Brain pericyte (primary cell): ENCODE data around the gene MRAP.
A peak's percentile ranks its signal among the peaks of the same experiment; 100 is the strongest.
"Not testable (repeated sequence)": the region's sequence is repeated elsewhere in the genome, so short reads cannot be mapped to it uniquely, and the experiment has no call there.

ENCODE experiments used
- DNase-seq: peaks from one replicate; pipeline ENCODE4 v3.0.0-alpha.2; 2012; ENCODE audit warnings: low read depth, low spot score

Gene MRAP

GRCh38 chr21:32298658-32299081, at the start of gene MRAP:
MRAP (plus strand) TSS chr21:32298855; CDS start chr21:32298972, 117 bp downstream.
- no peak for DNase-seq

GRCh38 chr21:32249511-32250280, 49.0 kb upstream of the MRAP start:
- no peak for DNase-seq

- DNase-seq, result no peak
Measured at GRCh38 chr21:32252136-32252535, 46.5 kb upstream of the MRAP start.

DNA sequence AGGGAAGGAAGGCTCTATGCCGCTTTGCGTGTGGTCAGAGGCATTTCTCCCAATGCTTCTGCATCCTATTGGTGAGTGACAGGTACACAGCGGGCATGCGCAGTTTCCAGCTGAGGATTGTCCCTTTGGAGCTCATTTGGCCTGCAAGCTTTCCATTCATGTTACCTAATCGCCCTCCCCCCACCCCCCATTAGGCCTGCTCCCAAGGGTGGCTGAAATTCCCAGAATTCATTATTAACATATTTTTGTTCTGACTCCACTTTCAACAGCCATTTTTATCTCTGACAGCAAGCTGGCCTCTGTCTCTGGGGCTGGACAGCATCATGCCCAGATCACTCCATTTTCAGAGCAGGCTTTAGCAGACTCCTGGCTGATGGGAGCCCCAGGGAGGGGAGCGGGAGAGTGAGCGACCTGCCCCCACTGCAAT, 45.4 kb upstream of the MRAP start:
- DNase-seq, result no peak

DNA sequence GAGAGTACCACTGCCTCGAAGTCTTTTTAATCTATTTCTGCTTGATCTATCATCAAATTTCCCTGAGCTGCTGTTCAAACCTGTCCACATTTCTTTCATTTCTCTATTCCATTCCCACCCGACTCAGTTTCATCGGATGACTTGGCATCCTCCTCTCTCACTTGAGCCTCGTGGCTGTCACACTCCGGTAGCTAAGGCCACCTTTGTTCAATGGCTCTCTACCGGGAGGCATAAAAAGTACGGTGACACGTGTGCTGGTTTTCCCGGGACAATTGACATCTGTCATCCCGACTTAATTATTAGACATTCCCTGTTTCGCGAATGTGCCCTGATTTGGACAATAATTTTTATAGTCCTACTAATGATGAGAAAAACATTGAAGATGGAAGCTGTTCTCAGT, 42.4 kb upstream of the MRAP start:
- no peak for DNase-seq

DNA sequence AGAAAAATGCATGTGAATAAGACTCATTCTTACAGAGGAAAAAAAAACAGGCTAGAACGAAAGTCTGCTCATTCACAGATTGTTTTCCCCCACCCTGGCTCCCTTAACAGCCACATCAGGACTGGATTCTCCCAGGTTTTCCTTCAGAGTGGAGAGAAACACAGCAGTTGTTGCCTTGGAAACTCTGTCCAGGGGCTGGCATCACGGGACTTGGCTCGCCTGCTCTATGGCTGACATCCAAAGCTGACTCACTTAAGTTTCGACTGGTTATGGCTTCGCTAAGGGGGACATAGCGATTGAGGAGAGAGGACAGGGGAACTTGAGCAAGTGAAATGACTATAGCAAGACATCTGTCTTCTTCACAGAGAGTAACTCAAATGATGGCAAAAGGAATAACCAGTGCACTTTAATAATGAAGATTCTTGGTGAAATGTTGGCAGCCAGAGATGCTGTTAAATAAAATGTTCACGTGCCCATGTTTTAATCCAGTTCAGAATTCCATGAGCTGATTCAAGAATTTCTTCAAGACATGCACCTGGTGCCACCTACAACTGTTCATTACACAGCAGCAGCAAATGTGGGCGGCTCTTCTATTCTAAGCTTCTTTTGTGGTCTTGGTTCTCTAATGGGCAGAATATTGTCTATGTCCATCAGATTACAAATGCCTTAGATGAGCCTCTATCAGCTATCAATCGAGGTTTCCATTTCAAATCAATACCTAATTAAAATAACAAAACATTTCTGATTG, 41.6 kb upstream of the MRAP start:
- DNase-seq, result peak; percentile 77

- DNase-seq, result peak; percentile 44
Measured at GRCh38 chr21:32257962-32258785, 40.5 kb upstream of the MRAP start.

GRCh38 chr21:32258786-32259048, 39.9 kb upstream of the MRAP start:
- not testable (repeated sequence) for DNase-seq

GRCh38 chr21:32260130-32260529, 38.5 kb upstream of the MRAP start:
- DNase-seq, result no peak

GRCh38 chr21:32261929-32262328, 36.7 kb upstream of the MRAP start:
- DNase-seq, result no peak

- not testable (repeated sequence) for DNase-seq
Measured at GRCh38 chr21:32265321-32265720, 33.3 kb upstream of the MRAP start.

GRCh38 chr21:32270748-32271147, 27.9 kb upstream of the MRAP start:
- no peak for DNase-seq

DNA sequence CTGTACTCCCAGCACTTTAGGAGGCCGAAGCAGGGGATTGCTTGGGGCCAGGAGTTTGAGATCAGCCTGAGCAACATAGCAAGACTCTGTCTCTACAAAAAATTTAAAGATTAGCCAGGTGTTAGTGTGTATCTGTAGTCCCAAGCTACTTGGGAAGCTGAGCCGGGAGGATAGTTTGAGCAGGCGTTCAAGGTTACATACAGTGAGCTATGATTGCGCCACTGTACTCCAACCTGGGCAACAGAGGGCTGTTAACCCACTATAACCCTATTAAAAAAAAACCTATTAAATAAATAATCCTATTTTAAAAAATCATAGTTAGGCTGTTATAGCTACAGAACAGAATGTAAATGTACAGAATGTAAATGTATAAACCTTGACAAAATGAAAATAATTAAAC, 22.0 kb upstream of the MRAP start:
- no peak for DNase-seq

DNA sequence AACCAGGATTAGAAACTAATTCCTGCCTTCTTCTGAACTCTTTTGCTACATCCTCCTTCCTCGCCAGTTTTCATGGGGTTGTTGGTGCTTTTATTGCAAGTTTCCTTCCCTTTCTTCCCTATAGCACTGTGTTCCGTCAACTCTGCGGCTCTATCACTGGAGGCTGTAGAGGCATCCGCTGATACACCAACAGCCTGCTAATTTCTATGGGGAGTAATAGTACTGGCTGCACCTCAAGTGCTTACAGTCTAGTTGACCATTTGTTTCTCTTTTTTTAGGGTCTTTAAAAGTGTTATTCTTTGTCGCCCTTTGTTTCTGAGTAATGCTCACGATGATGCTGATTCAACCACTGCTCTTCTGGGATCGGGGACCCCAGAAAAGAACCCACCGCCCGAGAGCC, 20.6 kb upstream of the MRAP start:
- no peak for DNase-seq

GRCh38 chr21:32278518-32279376, 19.9 kb upstream of the MRAP start, which contains the start of gene MIS18A:
MIS18A (minus strand) TSS chr21:32279049; CDS start chr21:32279014, 35 bp downstream.
- peak; percentile 84 for DNase-seq

- no peak for DNase-seq
Measured at GRCh38 chr21:32279377-32279680, 19.3 kb upstream of the MRAP start.

GRCh38 chr21:32281531-32281930, 17.1 kb upstream of the MRAP start:
- no peak for DNase-seq

- DNase-seq, result no peak
Measured at GRCh38 chr21:32282992-32283391, 15.7 kb upstream of the MRAP start.

DNA sequence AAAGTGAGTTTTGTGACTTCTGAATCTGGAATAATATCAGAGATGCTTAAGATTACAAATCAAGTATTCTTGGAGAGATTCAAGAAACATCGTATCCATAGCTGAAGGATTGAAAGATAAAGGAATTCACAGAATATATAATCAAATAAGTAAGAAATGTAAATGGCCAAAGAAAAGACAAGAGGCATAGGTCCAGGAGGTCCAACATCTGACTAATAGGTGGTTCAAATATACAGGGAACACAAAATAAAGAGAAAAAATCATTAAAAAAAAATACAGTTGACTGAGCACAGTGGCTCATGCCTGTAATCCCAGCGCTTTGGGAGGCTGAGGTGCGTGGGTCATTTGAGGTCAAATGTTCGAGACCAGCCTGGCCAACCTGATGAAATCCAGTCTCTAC, 13.2 kb upstream of the MRAP start:
- DNase-seq, result no peak

DNA sequence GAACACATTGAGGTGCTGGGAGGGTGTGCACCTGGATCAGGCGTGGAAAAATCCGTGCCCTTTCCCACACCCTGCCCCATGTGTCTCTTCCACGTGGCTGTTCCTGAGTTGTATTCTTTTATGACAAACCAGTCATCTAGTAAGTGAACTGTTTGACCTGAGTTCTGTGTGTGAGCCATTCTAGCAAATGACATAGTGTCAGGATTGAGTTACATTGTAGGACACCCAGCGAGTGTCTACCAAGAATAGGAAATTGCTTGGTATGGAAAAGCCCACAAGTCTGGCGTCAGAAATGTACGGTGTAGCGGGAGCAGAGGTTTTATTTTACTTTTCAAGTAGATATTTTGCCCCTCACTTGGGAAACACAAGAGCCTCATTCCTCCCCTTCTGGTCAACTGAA, 1.2 kb upstream of the MRAP start:
- DNase-seq, result no peak

GRCh38 chr21:32298148-32298559, 501 bp upstream of the MRAP start:
- DNase-seq, result no peak

- no peak for DNase-seq
Measured at GRCh38 chr21:32299695-32300094, 1.0 kb downstream of the MRAP start.
